Memory B cell (primary cell): Measurements from ENCODE around the gene HERC6.
"Not testable (repeated sequence)": the region's sequence is repeated elsewhere in the genome, so short reads cannot be mapped to it uniquely, and the experiment has no call there.

ENCODE experiments used
- ATAC-seq: fragments of 150-1000 bp; cut with Tn5 transposase; 2 replicates; pipeline ENCODE4 v1.10.0; 2021; ENCODE audit warnings: low read depth, mild to moderate bottlenecking, moderate library complexity
- DNase-seq, 2 donors: peaks; one replicate each; pipeline ENCODE4 v3.0.0; 2022; ENCODE audit warnings: low spot score in 2 of 2
- H3K27ac Mint-ChIP-seq: one replicate; pipeline ENCODE4 v1.8.0; 2022; ENCODE audit warnings: mild to moderate bottlenecking, moderate library complexity, mixed read lengths
- H3K27me3 Mint-ChIP-seq: one replicate; pipeline ENCODE4 v1.8.0; 2022; ENCODE audit warnings: mixed read lengths
- H3K36me3 Mint-ChIP-seq: one replicate; pipeline ENCODE4 v1.8.0; 2022; ENCODE audit warnings: mild to moderate bottlenecking, mixed read lengths
- H3K4me1 Mint-ChIP-seq: one replicate; pipeline ENCODE4 v1.8.0; 2022; ENCODE audit warnings: mixed read lengths
- H3K4me3 Mint-ChIP-seq: one replicate; pipeline ENCODE4 v1.8.0; 2022; ENCODE audit warnings: mild to moderate bottlenecking, moderate library complexity, mixed read lengths
- H3K9me3 Mint-ChIP-seq: one replicate; pipeline ENCODE4 v1.8.0; 2022; ENCODE audit warnings: mixed read lengths

The HERC6 gene

DNA sequence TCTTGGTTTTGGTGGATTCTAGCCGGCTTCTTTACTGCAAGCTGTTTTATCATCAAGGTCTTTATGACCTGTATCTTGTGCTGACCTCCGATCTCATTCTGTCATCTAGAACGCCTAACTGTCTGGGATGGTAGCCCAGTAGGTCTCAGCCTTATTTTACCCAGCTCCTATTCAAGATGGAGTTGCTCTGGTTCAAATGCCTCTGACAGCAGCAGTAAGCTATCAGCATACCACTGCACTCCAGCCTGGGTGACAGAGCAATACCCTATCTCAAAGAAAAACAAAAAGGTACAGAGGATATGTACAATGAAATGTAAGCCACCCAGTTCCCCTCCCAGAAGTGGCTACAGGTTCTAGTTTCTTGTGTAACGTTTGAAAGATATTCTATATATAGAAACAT, 36.1 kb downstream of the HERC6 start:
- no peak overlapping the region for H3K4me3 Mint-ChIP-seq
- no peaks in the 10 kb centered on the region for H3K4me1 Mint-ChIP-seq
- DNase-seq, result no peak
- no peak for ATAC-seq
- H3K9me3 Mint-ChIP-seq, result no peaks in the 10 kb centered on the region
- no peaks in the 10 kb centered on the region for H3K27me3 Mint-ChIP-seq
- H3K27ac Mint-ChIP-seq, result no peak overlapping the region
- H3K36me3 Mint-ChIP-seq, result peaks cover 20% of the 10 kb centered on the region

DNA sequence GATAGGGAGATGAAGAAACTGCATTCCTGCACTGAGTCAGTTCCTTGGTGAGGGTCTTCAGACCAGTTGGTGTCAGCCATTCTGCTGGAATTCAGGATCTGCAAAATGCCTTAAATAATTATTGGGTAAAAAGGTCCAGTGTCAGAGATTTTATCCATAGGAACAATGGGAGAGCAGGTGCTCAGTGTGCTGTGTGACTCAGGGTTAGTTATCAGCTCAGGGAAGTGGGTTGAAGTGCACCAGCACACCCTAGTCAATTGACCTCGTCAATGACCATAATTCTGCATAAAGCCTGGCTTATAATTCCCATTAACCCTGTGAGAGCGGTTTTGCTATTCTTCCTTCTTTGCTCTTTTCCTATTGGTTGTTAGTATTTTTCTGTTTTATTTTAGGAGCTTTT, 37.3 kb downstream of the HERC6 start:
- Mint-ChIP-seq H3K27me3 (no peaks in the 10 kb centered on the region), H3K4me3 (no peak overlapping the region), H3K27ac (no peak overlapping the region), H3K36me3 (peaks cover 18% of the 10 kb centered on the region), H3K9me3 (no peaks in the 10 kb centered on the region), H3K4me1 (no peaks in the 10 kb centered on the region)
- DNase-seq (no peak), ATAC-seq (no peak)

DNA sequence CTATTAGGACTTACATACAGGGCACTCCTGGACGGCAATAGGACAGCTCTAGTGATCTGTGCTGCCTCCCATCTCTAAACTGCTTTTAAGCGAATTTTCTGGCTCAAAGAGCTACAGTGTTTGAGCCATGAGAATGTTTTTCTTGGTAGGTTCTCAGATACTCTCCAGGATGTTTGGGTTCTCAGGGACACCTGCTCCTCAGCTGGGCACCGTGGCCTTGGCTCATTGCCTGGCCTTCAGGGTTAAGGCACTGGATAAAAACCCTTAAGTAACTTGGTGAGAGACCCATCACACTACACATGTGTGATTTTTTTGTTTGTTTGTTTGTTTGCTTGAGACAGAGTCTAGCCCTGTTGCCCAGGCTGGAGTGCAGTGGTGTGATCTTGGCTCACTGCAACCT, 39.8 kb downstream of the HERC6 start:
- H3K27me3 Mint-ChIP-seq, result no peaks in the 10 kb centered on the region
- no peaks in the 10 kb centered on the region for H3K4me1 Mint-ChIP-seq
- no peak for DNase-seq
- H3K36me3 Mint-ChIP-seq, result peaks cover 18% of the 10 kb centered on the region
- no peak overlapping the region for H3K27ac Mint-ChIP-seq
- ATAC-seq, result no peak
- no peaks in the 10 kb centered on the region for H3K9me3 Mint-ChIP-seq
- H3K4me3 Mint-ChIP-seq, result no peak overlapping the region

DNA sequence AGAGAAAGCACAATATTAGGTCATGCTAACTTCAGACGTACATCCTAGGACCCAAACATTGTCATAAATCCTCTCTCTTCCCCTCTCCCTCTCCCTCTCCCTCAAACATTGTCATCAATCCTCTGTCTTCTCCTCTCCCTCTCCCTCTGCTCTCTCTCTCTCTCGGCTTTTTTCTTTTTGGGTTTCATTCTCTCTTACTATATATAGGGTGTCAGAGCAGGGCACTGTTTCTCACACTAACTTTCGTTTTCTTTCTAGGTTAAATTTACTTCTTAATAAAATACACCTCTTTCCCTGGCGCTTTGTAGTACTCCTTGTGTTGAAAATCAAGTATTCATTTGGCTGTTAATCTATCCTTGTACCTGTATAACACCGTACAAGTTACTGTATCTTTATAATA, 41.2 kb downstream of the HERC6 start:
- Mint-ChIP-seq H3K27me3 (no peaks in the 10 kb centered on the region), H3K4me1 (no peaks in the 10 kb centered on the region), H3K9me3 (no peaks in the 10 kb centered on the region), H3K27ac (no peak overlapping the region), H3K36me3 (peaks cover 15% of the 10 kb centered on the region), H3K4me3 (no peak overlapping the region)
- no peak for DNase-seq
- ATAC-seq, result no peak

DNA sequence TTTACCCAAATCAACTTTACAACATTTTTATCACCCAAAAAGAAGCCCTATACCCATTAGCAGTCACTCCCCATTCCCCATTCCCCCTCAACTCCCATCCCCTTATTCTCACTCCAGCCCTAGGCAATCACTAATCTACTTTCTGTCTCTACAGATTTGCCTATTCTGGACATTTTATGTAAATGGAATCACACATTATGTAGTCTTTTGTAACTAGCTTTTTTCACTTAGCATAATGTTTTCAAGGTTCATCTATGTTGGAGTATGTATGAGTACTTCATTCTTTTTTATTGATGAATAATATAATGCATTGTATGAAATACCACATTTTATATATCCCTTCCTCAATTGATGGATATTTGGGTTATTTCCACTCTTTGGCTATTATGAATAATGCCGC, 42.2 kb downstream of the HERC6 start:
- ATAC-seq, result no peak
- H3K4me3 Mint-ChIP-seq, result no peak overlapping the region
- H3K36me3 Mint-ChIP-seq, result peaks cover 18% of the 10 kb centered on the region
- no peaks in the 10 kb centered on the region for H3K9me3 Mint-ChIP-seq
- H3K27ac Mint-ChIP-seq, result no peak overlapping the region
- no peaks in the 10 kb centered on the region for H3K27me3 Mint-ChIP-seq
- H3K4me1 Mint-ChIP-seq, result no peaks in the 10 kb centered on the region
- no peak for DNase-seq

DNA sequence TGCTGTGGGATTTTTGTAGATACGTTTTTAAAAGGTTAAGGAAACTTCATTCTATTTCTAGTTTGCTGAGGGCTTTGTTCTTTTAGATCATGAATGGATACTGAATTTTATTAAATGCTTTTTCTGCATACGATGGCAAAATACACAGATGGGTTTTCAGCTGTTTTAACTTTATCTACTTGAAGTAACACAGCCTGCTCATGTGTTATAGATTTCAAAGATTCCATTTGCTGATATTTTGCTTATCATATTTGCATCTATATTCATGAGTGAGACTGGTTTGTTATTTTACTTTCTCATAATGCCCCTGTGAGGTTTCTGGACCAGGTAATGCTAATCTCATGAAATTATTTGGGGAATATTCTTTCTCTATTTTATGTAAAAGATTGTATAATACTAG, 43.8 kb downstream of the HERC6 start:
- H3K27ac Mint-ChIP-seq, result no peak overlapping the region
- DNase-seq (no peak), ATAC-seq (no peak)
- no peaks in the 10 kb centered on the region for H3K9me3 Mint-ChIP-seq
- no peaks in the 10 kb centered on the region for H3K4me1 Mint-ChIP-seq
- peaks cover 20% of the 10 kb centered on the region for H3K36me3 Mint-ChIP-seq
- no peaks in the 10 kb centered on the region for H3K27me3 Mint-ChIP-seq
- H3K4me3 Mint-ChIP-seq, result no peak overlapping the region

DNA sequence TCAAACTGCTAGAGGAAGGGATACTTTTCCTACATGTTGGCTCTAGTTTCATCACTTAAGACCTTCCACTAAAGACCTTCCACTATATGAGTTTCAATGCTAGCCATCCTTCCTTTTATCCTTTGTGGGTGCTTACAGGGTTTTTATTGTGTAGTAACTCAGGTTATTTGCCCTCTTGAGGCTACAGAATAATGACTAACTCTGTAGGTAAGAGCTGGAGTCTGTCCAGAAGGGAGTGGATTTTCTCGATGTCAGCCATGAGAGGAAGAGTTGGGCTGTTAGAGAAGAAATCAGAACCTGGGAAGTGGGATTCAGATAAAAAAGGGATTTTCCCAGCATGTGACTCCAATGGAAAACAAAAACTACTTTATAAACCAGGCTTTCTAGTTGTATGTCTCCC, 50.7 kb downstream of the HERC6 start:
- DNase-seq (no peak), ATAC-seq (no peak)
- Mint-ChIP-seq H3K27me3 (no peaks in the 10 kb centered on the region), H3K36me3 (peaks cover 30% of the 10 kb centered on the region), H3K9me3 (no peaks in the 10 kb centered on the region), H3K4me1 (no peaks in the 10 kb centered on the region), H3K27ac (no peak overlapping the region), H3K4me3 (no peak overlapping the region)

DNA sequence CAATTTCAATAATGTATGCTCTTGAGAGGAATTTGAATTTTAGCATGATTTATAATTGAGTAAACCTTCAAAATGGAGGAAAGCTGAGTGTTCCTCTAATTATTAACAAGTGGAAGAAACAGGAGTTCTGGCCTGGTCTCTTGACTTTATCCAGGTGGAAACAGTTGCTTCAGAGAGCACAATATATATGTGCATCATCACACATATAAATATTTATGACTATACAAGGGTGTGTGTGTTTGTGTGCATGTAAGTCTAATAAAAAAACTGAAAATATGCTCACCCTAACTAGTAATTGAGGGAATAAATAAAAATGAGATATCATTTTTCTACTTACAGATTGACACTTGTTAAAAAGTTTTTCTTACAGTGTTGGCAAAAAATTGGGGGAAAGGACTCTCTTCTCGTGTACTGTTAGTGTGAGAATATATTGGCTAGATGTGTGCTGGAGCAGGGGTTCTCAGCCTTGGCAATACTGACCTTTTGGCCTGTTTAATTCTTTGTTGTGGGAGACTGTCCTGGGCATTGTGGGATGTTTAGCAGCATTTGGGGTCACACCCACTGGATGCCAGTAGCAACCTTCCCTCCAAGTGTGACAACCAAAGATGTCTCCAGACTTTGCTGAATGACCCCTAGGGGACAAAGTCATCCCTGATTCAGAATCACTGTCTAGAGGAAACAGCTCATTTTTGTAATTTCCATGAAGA, 57.5 kb downstream of the HERC6 start:
- no peak overlapping the region for H3K4me3 Mint-ChIP-seq
- no peaks in the 10 kb centered on the region for H3K9me3 Mint-ChIP-seq
- ATAC-seq, result no peak
- H3K4me1 Mint-ChIP-seq, result no peaks in the 10 kb centered on the region
- H3K27me3 Mint-ChIP-seq, result no peaks in the 10 kb centered on the region
- no peak for DNase-seq
- H3K36me3 Mint-ChIP-seq, result peaks cover 30% of the 10 kb centered on the region
- no peak overlapping the region for H3K27ac Mint-ChIP-seq

DNA sequence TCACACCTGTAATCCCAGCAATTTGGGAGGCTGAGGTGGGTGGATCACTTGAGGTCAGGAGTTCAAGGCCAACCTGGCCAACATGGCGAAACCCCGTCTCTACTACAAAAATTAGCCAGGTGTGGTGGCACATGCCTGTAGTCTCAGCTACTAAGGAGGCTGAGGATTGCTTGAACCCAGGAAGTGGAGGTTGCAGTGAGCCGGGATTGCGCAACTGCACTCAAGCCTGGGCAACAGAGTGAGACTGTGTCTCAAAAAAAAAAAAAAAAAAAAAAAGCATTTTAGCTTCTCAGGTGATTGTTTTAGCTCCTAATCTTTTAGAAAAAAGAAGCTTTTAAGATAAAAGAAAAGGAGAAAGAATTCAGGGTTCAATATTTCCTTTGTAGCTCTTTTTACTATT, 59.2 kb downstream of the HERC6 start:
- not testable (repeated sequence) for H3K9me3 Mint-ChIP-seq, H3K4me3 Mint-ChIP-seq, H3K27me3 Mint-ChIP-seq, H3K4me1 Mint-ChIP-seq, H3K27ac Mint-ChIP-seq, ATAC-seq, DNase-seq
- H3K36me3 Mint-ChIP-seq, result peaks cover 42% of the 10 kb centered on the region

DNA sequence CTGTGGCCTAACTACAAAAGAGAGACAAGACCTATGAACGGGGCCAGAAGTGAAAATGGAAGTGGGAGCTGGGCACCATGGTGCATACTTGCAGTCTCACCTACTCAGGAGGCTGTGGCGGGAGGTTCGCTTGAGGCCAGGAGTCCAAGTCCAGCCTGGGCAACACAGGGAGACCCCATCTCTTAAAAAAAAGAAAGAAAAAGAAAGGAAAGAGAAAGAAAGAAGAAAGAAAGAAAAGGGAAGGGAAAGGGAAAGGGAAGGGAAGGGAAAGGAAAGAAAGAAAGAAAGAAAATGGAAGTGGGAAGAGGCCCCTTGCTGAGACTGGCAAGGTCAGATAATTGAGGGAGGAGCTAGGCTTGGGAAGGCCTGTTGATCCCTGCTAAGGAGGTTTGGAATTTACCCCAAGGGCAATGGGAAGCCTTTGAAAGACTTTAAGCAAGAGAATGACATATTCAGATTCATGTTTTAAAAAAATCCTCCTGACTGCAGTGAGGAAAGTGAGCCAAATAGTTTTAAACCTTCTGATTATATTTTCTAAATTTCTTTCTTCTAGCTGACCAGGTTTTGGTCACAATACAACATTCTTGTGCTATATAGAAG, 60.6 kb downstream of the HERC6 start:
- peaks cover 42% of the 10 kb centered on the region for H3K36me3 Mint-ChIP-seq
- peak overlapping the region; percentile 51 for H3K27ac Mint-ChIP-seq
- DNase-seq, result no peak
- H3K9me3 Mint-ChIP-seq, result peaks cover 5% of the 10 kb centered on the region
- no peaks in the 10 kb centered on the region for H3K27me3 Mint-ChIP-seq
- ATAC-seq, result no peak
- no peaks in the 10 kb centered on the region for H3K4me1 Mint-ChIP-seq
- H3K4me3 Mint-ChIP-seq, result no peak overlapping the region

DNA sequence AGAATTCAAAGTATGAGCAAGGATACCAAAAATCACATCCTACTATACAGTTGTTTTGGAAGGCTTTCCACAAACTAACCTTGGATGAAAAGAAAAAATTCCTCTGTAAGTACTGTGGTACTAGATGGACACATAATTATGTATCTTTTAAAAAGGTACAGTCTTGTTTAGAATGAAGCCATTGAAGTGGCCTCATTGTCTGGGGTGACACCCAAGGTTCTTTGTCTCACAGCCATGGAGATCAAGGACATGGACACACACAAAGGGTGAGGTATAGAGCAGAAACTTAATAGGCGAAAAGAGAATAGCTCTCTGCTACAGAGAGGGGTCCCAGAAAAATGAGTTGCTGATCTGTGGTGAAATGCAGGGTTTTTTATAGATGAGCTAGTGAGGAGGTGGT, 61.5 kb downstream of the HERC6 start:
- no peak for ATAC-seq
- DNase-seq, result no peak
- Mint-ChIP-seq H3K4me1 (no peaks in the 10 kb centered on the region), H3K9me3 (peaks cover 5% of the 10 kb centered on the region), H3K36me3 (peaks cover 37% of the 10 kb centered on the region), H3K4me3 (no peak overlapping the region), H3K27ac (peak overlapping the region; percentile 22), H3K27me3 (no peaks in the 10 kb centered on the region)

DNA sequence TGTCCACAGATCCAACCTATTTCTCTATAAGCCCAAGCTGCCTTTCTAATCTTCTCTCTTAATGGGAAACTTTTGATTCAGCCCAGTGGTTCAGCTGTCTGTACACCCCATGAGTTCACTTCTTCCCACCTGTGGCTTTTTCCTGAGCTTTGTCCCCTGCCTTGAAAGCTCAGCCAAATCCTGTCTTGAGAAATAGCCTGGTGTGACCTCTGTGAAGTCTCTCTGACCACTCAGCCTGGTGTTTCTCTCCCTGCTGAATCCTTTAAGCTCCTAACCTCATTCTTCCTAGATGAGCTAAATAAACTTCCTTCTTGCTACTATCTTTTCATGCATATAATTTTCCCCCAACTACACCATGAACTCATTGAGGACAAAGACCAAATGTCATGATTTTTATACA, 63.0 kb downstream of the HERC6 start:
- peaks cover 31% of the 10 kb centered on the region for H3K36me3 Mint-ChIP-seq
- H3K4me3 Mint-ChIP-seq, result no peak overlapping the region
- H3K27me3 Mint-ChIP-seq, result no peaks in the 10 kb centered on the region

DNA sequence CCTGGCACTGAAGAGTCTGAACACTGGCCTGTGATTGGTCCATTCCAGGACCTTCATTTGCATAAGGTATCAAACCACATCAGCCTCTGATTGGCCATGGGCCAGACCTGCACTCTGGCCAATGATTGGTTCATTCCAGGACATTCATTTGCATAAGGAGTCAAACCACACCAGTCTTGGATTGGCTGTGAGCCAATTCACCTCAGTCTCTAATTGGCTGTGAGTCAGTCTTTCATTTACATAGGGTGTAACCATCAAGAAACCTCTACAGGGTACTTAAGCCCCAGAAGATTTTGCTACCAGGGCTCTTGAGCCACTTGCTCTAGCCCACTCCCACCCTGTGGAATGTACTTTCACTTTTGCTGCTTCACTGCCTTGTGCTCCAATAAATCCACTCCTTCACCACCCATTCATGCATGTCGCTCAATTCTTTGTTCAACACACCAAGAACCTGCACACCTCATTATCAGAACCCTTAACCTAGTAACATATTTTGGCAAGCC, 64.1 kb downstream of the HERC6 start:
- Mint-ChIP-seq H3K27ac (peak overlapping the region; percentile 26), H3K4me1 (no peaks in the 10 kb centered on the region), H3K27me3 (no peaks in the 10 kb centered on the region), H3K4me3 (no peak overlapping the region), H3K36me3 (peaks cover 28% of the 10 kb centered on the region), H3K9me3 (peaks cover 5% of the 10 kb centered on the region)
- ATAC-seq, result no peak
- no peak for DNase-seq

More for the DNA sequence above, 63.0 kb downstream of the HERC6 start:
- no peaks in the 10 kb centered on the region for H3K4me1 Mint-ChIP-seq
- H3K9me3 Mint-ChIP-seq, result peaks cover 5% of the 10 kb centered on the region
- H3K27ac Mint-ChIP-seq, result peak overlapping the region; percentile 3
- DNase-seq, result no peak
- ATAC-seq, result no peak

DNA sequence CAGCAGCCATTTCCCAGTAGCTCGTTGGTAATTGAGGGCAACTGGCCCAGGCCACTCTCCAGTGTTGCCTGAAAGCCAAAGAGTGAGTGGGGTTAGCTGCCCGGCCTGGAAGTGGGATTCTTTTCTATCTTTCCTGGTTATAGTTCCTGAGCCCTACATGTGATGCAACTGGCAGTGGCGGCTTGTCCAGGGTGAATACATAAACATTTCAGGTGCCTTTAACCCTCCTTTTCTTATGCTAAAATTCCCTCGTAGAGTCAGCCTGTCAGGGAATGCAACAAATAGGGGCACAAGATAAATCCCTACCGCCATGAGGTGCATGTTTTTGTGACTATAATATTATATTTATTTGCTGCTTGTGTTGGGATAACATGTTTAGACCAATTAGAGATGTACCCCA, 64.8 kb downstream of the HERC6 start:
- DNase-seq (no peak), ATAC-seq (no peak)
- Mint-ChIP-seq H3K9me3 (peaks cover 5% of the 10 kb centered on the region), H3K27ac (peak overlapping the region; percentile 26), H3K27me3 (no peaks in the 10 kb centered on the region), H3K36me3 (peaks cover 28% of the 10 kb centered on the region), H3K4me3 (no peak overlapping the region), H3K4me1 (no peaks in the 10 kb centered on the region)

DNA sequence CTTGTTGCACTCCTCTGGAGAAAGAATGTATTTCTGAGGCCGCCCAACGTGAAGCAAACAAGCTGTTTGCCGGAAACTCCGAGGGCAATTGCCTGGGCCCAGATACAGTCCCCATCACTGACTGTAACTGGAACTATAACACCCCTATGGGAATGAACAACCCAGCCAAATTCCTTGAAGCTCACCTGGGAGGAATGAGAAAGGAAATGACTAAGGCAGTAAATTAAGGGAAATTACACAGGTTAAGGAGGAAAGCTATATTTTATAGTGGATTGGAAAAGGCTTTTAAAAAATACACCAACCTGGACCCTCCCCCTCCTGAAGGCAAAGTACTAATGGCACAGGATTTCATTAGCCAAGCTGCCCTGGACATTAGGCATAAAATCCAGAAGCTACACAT, 66.6 kb downstream of the HERC6 start:
- H3K4me3 Mint-ChIP-seq, result no peak overlapping the region
- no peaks in the 10 kb centered on the region for H3K27me3 Mint-ChIP-seq
- ATAC-seq (no peak), DNase-seq (no peak)
- no peak overlapping the region for H3K27ac Mint-ChIP-seq
- peaks cover 21% of the 10 kb centered on the region for H3K36me3 Mint-ChIP-seq
- H3K9me3 Mint-ChIP-seq, result peaks cover 5% of the 10 kb centered on the region
- H3K4me1 Mint-ChIP-seq, result no peaks in the 10 kb centered on the region
